ENCODE data around the gene SEPTIN2. TPM values are rescaled to one million over a fixed set of nuclear protein-coding genes. Genes with fewer than 3 reads are reported as not detected.

Gene SEPTIN2
- total RNA-seq, 3 donors from 2014 or later (not counting 1 experiment from before 2014, with no cell fraction given), result 275 to 315 (median 275) TPM

- TF ChIP-seq CTCF (IDR thresholded peaks at IDR 0.05), result no peak
- H3K27me3 ChIP-seq (ENCODE audit: control insufficient read depth, insufficient read depth, low read length), result no peaks in the 10 kb centered on the region
- H3K27me3 Mint-ChIP-seq (ENCODE audit: low read depth in 2 of 2), result no peaks in the 10 kb centered on the region
- ATAC-seq (peak; percentile 92 to 97 (median 92)), DNase-seq (peak; percentile 93 to 99)
- peaks cover 7 to 26% of the 10 kb centered on the region in 2 donors for H3K4me1 Mint-ChIP-seq
- H3K4me1 ChIP-seq (ENCODE audit: control insufficient read depth, insufficient read depth, low read length), result peaks cover 16% of the 10 kb centered on the region
- H3K27ac ChIP-seq (ENCODE audit: low read length), result peak within 1 kb of the TSS; percentile 66
- H3K27ac Mint-ChIP-seq, result peak within 1 kb of the TSS; percentile 79 to 85
- H3K36me3 ChIP-seq (ENCODE audit: control insufficient read depth, insufficient read depth, low read length), result peaks cover 27% of the 10 kb centered on the region
- peak within 1 kb of the TSS; percentile 54 for H3K4me3 ChIP-seq (ENCODE audit: low read length)
- H3K9me3 Mint-ChIP-seq, result no peaks in the 10 kb centered on the region
- WGBS (ENCODE audit: insufficient coverage), result under 1% methylated on average over 101 of the region's 101 CpGs
- intact Hi-C loops (cut with micrococcal nuclease), result loop anchor here (1.0 to 10.0 kb wide), 5 partner anchors 41 to 529 kb away; partner anchors contain the start of genes HDLBP, PASK and SEPTIN2
- H3K36me3 Mint-ChIP-seq, result peaks cover 3% of the 10 kb centered on the region
- peak within 1 kb of the TSS; percentile 84 for H3K4me3 Mint-ChIP-seq
- H3K9me3 ChIP-seq (ENCODE audit: control insufficient read depth, insufficient read depth, low read length), result no peaks in the 10 kb centered on the region
Observed at GRCh38 chr2:241355983-241356870, 40.5 kb downstream of the SEPTIN2 start, which contains the start of gene FARP2. Gene FARP2, plus strand, starts transcription at chr2:241356285. Its CDS starts 16,823 bp downstream, at chr2:241373108.

DNA sequence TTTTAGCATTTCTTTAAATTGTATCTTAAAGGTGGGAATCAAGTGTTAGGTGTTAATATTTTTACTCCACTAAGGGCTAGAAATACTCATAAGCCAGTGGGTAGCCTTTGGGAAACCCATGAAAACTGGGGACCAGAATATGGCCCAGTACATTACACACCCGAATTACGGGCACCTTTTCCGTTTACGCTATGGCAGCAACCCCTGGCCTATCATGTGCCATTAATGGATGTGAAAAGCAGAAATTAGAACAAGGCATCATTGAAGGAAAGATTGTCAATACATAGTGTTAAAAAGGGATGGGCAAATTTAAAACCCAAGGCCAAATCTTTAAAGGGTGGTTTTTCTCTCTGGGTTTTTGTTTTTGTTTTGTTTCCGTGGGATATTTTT, 41.1 kb downstream of the SEPTIN2 start:
- Histone ChIP-seq H3K9me3 (ENCODE audit: control insufficient read depth, insufficient read depth, low read length) (no peaks in the 10 kb centered on the region), H3K36me3 (ENCODE audit: control insufficient read depth, insufficient read depth, low read length) (peaks cover 20% of the 10 kb centered on the region), H3K4me3 (ENCODE audit: low read length) (peak overlapping the region; percentile 54), H3K27me3 (ENCODE audit: control insufficient read depth, insufficient read depth, low read length) (no peaks in the 10 kb centered on the region), H3K4me1 (ENCODE audit: control insufficient read depth, insufficient read depth, low read length) (peaks cover 16% of the 10 kb centered on the region), H3K27ac (ENCODE audit: low read length) (peak overlapping the region; percentile 53)
- H3K36me3 Mint-ChIP-seq, result no peaks in the 10 kb centered on the region
- H3K27me3 Mint-ChIP-seq (ENCODE audit: low read depth in 2 of 2), result no peaks in the 10 kb centered on the region
- H3K4me3 Mint-ChIP-seq, result peak overlapping the region; percentile 84
- DNase-seq, result peak in 1 of 2 donors; percentile 17
- peaks cover 7 to 26% of the 10 kb centered on the region in 2 donors for H3K4me1 Mint-ChIP-seq
- ATAC-seq, result no peak
- no peak for TF ChIP-seq CTCF (IDR thresholded peaks at IDR 0.05)
- peak overlapping the region; percentile 60 to 83 for H3K27ac Mint-ChIP-seq
- intact Hi-C loops (cut with micrococcal nuclease), result loop anchor here (1.0 to 10.0 kb wide), 5 partner anchors 42 to 528 kb away; partner anchors contain the start of genes HDLBP, PASK and SEPTIN2
- H3K9me3 Mint-ChIP-seq, result no peaks in the 10 kb centered on the region
- WGBS (ENCODE audit: insufficient coverage), result 50% methylated on average over 5 of the region's 5 CpGs

DNA sequence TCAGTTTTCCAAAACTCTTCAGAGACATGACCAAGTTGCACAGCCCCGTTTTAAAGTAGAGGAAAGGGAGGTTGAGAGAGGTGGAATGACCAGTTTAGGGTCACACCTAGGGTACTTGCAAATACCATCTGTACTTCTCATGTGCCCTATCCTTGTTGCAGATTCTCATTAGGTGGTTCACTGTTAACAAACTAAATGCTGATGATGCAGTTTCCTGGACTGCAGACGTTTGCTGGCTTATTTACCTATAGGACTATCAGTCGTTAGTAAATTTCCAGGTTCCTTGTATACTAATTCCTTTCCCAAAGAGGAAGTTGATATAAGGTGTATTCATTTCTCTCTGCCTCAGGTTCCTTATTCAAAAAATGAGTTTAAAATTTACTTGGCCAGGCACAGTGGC, 41.8 kb downstream of the SEPTIN2 start:
- intact Hi-C loops (cut with micrococcal nuclease), result loop anchor here (5.0 to 10.0 kb wide), 4 partner anchors 85 to 527 kb away; partner anchors contain the start of gene PASK
- H3K27me3 ChIP-seq (ENCODE audit: control insufficient read depth, insufficient read depth, low read length), result no peaks in the 10 kb centered on the region
- no peak overlapping the region for H3K27ac ChIP-seq (ENCODE audit: low read length)
- no peak for ATAC-seq
- Mint-ChIP-seq H3K27me3 (ENCODE audit: low read depth in 2 of 2) (no peaks in the 10 kb centered on the region), H3K9me3 (no peaks in the 10 kb centered on the region), H3K36me3 (no peaks in the 10 kb centered on the region), H3K4me3 (peak overlapping the region; percentile 84), H3K27ac (peak overlapping the region; percentile 60 to 83), H3K4me1 (peaks cover 7 to 26% of the 10 kb centered on the region in 2 donors)
- no peak overlapping the region for H3K4me3 ChIP-seq (ENCODE audit: low read length)
- H3K9me3 ChIP-seq (ENCODE audit: control insufficient read depth, insufficient read depth, low read length), result no peaks in the 10 kb centered on the region
- no peak for TF ChIP-seq CTCF (IDR thresholded peaks at IDR 0.05)
- WGBS (ENCODE audit: insufficient coverage), result 68% methylated on average over 2 of the region's 3 CpGs
- H3K36me3 ChIP-seq (ENCODE audit: control insufficient read depth, insufficient read depth, low read length), result peaks cover 14% of the 10 kb centered on the region
- no peak for DNase-seq
- H3K4me1 ChIP-seq (ENCODE audit: control insufficient read depth, insufficient read depth, low read length), result peaks cover 16% of the 10 kb centered on the region
